Measurements from ENCODE around the gene UBE2H.

UBE2H gene

DNA sequence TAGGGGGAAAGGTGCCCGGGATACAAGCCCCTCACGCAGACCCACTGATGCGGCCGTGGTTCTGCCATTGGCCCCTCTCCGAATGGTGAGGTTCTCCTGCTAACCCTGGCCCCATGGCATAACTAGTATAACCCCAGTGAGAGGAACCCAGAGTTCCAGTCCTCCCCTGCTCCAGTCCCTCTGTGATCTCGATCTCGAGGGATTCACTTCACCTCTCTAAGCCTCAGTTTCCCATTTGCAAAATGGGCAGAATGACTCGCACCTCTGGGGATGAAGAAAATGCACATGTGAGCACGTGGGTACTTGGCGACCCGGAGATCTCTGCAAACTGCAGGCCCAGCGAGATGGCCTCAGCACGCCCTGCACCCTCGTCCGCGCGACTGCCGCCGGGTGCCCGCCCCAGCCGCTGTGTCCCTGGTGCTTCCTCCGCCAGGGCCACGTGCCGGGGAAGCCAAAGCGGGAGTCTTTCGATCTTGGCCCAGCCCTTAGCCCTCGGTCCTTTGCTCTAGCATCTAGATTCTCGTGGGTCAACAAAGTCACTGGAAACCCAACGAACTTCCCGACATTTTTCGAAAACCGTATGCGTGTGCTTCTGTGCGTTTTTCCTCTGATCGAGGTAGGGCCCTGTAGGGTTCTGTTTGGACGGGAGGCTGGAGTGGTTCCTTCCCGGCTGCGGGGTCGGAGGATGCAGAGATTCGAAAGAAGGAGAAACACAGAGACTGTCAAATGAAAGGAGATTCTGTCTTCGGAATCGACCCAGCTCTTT is 169.8 kb downstream of the UBE2H start:
- Histone ChIP-seq H3K4me1 (ENCODE audit: control insufficient read depth, insufficient read depth, low read length) (peaks cover 49% of the 10 kb centered on the region), H3K27me3 (ENCODE audit: control insufficient read depth, insufficient read depth, low read length) (peaks cover 90% of the 10 kb centered on the region), H3K36me3 (ENCODE audit: control insufficient read depth, insufficient read depth, low read length) (no peaks in the 10 kb centered on the region), H3K9ac (ENCODE audit: low read length) (no peak overlapping the region), H3K9me3 (ENCODE audit: control insufficient read depth, low read length) (no peaks in the 10 kb centered on the region), H3K4me3 (ENCODE audit: low read length) (no peak overlapping the region)

DNA sequence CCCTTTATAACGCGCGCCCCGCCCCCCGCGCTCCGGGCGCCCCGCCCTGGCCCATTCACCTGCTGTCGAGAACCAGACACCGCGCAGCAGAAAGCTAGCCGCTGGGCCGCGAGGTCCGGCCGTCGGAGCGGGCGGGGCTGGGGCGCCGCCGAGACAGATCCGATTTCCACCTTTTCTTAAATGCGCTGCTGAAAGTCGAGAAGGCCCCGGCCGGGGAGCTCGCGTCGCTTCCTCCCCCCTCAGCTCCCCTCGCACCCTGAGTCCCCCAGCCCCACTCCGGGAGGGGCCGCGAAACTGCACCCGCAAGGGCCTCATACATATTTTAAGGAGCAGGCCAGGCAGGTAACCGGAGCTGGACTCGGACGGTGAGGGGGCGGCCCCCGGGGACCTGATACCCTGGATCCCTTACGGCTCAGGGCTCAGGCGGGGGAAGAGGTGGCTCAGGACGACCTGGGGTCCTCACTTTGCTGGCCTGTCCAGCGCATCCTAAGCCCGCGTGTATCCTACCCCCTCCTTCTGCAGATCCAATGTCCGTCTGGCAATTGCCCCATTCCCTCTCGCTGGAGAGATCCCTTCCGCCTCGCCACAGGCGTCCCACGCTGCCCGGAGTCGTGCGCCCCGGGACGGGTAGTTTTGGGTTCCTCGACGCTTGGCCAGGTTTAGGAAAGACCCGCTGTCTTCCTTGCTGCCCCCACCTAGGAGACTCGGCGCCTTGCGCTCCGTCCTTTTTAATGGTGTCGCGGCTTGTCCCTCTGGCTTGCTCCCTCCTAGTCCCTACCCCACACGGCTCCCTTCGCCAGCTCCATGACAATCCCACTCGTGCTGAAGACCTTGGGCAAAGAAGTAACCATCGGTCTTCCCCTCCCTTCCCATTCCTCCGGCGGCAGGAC is 170.6 kb downstream of the UBE2H start:
- Histone ChIP-seq H3K4me1 (ENCODE audit: control insufficient read depth, insufficient read depth, low read length) (peaks cover 49% of the 10 kb centered on the region), H3K4me3 (ENCODE audit: low read length) (no peak overlapping the region), H3K36me3 (ENCODE audit: control insufficient read depth, insufficient read depth, low read length) (no peaks in the 10 kb centered on the region), H3K27me3 (ENCODE audit: control insufficient read depth, insufficient read depth, low read length) (peaks cover 88% of the 10 kb centered on the region), H3K9ac (ENCODE audit: low read length) (no peak overlapping the region), H3K9me3 (ENCODE audit: control insufficient read depth, low read length) (no peaks in the 10 kb centered on the region)

DNA sequence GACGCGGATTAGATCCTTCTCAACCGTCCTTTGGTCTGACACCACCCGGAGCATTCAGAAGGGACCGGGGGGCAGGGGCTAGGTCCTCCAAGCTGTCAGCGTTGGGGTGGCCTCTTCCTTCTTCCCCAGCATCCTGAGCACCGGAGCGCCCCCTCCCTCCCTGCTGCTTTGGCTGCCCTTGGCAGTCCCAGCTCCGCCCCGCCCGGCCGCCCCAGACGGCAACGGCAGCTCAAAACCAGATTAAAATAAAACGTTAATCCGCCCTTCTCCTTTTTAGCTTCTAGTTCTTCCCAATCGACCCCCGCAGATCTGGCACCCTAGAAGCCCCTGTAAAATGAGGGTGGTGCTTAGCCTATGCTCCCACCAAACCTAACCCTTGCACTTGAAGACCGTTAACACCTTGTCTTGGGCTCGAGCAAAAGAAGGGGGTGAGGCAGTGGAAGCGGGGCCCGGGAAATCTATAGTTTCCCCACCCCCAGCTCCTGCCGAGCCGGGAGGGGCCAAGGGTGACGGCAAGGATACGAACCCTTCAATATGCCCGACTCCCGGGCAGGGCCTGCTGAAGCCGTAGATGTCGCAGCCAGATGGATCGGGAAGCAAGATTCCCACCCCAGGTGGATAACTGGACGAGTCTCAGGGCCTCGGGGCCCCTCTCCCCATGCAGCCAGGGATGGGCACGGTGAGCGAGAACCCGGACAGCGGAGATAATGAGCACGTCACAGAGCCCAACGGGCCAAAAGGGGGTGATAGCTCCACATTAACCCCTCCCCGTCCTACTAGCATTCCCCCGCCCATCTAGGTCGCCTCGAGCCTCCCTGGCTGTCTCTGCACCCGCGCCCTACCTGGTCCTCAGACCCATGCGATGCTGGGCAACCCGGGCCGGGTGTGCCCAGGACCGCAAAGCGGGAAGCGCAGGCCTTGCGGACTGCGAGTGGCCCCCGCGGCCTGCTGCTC is 171.5 kb downstream of the UBE2H start:
- H3K36me3 ChIP-seq (ENCODE audit: control insufficient read depth, insufficient read depth, low read length) = no peaks in the 10 kb centered on the region
- no peaks in the 10 kb centered on the region for H3K9me3 ChIP-seq (ENCODE audit: control insufficient read depth, low read length)
- H3K4me1 ChIP-seq (ENCODE audit: control insufficient read depth, insufficient read depth, low read length) = peaks cover 49% of the 10 kb centered on the region
- peaks cover 80% of the 10 kb centered on the region for H3K27me3 ChIP-seq (ENCODE audit: control insufficient read depth, insufficient read depth, low read length)
- H3K9ac ChIP-seq (ENCODE audit: low read length) = no peak overlapping the region
- no peak overlapping the region for H3K4me3 ChIP-seq (ENCODE audit: low read length)
